GM12872 (cell line): Measurements from ENCODE around the gene FRS2.

Source experiments
- TF ChIP-seq, protein P1 (sequence below): IDR thresholded peaks from 3 replicates; pipeline ENCODE4 v1.5.1; 2011; ENCODE audit warnings: low read depth, mild to moderate bottlenecking, low read length, moderate library complexity; ENCODE audit not compliant: insufficient read depth

Gene FRS2

DNA sequence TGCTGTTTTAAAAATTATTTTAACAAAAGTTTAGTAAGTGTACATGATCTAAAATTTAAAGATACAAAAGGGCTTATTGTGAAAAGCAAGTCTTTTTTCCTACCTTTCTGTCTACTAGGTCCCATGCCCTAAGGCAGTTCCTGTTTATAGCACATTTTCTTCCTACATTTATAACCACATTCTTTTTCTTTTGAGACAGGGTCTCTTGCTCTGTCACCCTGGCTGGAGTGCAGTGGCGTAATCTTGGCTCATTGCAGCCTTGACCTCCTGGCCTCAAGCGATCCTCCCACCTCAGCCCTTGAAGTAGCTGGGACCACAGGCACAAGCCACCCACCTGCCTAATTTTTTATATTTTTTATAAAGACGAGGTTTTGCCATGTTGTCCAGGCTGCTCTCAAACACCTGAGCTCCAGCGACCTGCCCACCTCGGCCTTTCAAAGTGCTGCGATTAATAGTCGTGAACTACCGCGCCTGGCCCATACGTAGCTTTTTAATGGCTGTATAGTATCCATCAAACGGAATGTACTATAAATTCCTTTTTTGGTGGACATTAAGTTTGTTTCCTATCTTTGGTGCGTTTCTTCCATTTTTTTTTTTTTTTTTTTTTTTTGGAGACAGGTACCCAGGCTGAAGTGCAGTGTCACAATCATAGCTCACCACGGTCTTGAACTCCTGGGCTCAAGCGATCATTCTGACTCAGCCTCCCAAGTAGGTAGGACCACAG, 20.9 kb downstream of the FRS2 start:
- TF ChIP-seq, protein P1, sequence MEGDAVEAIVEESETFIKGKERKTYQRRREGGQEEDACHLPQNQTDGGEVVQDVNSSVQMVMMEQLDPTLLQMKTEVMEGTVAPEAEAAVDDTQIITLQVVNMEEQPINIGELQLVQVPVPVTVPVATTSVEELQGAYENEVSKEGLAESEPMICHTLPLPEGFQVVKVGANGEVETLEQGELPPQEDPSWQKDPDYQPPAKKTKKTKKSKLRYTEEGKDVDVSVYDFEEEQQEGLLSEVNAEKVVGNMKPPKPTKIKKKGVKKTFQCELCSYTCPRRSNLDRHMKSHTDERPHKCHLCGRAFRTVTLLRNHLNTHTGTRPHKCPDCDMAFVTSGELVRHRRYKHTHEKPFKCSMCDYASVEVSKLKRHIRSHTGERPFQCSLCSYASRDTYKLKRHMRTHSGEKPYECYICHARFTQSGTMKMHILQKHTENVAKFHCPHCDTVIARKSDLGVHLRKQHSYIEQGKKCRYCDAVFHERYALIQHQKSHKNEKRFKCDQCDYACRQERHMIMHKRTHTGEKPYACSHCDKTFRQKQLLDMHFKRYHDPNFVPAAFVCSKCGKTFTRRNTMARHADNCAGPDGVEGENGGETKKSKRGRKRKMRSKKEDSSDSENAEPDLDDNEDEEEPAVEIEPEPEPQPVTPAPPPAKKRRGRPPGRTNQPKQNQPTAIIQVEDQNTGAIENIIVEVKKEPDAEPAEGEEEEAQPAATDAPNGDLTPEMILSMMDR: no peak

DNA sequence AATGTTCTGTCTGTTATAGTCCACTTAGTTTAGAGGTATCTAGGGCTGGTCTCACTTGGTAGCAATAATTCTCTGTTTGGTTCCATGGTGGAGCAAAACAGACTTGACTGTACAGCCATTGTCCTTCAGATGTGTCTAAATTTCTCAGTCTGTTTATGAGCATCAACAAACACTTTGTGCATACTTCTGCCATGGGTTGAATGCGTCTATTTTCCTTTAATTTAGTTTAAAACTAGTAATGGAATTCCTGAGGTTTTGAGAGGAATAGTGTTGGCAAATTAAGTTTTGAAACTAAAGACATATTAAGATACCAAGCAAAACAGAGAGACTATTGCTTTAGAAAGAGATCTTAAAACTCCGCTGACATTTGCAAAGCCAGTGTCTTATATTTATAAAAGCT, 22.6 kb downstream of the FRS2 start:
- TF ChIP-seq, protein P1: no peak

DNA sequence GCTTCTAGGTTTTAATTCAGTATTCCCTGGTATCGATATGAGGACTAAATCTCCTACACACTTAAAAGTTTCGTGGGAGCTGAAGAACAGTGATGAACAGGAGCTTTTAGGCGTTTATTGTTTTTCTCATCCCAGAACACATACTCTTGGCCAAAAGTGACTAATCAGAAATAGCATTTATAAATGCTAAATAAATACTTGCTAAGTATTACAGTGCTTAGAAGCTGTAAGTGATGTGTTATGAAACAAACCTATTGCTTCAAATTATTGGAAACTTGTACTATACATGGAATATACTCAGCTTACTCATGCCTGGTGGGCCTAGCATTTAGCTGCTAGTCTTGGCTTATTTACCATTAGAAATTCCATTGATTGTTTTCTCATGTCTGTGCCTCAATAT, 24.9 kb downstream of the FRS2 start:
- TF ChIP-seq, protein P1: no peak

DNA sequence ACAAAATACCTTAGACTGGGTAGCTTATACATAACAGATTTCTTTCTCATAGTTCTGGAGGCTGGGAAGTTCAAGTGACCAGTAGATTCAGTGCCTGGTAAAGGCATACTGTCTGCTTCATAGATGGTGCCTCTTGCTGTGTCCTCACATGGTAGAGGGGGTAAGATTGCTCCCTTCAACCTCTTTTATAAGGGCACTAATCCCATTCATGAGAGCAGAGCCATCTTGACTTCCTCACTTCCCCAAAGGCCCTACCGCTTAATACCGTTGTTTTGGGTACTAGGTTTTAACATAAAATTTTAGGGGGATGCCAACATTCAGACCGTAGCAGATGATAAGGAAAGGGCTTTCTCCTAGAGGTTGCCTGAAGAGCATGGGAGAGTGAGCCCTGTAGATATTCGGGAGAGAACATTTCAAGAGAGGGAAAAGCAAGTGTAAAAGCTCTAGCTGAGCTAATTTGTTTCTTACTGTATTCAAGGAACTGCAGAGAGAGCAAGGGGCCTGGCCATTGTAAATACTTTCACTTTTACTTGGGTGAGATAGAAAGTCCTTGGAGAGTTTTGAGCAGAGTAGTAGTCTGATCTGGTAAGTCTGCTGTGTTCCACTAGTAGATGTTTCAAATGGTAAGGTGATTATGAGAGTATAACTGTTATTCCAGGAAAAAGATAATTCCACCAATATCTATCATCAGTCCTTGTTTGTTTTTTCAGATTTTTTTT, 27.3 kb downstream of the FRS2 start:
- TF ChIP-seq, protein P1: no peak

DNA sequence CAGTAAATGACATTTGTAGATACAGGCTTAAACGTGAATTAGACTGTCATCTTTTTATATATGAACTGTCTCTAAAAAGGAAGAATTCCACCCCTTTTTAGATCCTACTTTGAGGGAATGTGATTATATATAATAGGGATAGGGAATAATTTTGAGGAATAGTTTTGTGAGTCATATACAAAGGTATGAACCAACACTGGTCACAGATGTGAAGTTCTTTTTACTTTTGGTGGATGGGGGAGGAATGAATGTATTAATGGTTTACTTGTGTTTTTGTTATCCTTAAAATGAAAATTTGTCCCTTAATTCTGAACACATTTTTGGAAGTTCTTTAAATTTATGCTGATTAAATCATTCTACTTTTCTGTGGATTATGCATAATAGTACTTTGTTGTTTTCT, 30.4 kb downstream of the FRS2 start:
- TF ChIP-seq, protein P1: no peak

DNA sequence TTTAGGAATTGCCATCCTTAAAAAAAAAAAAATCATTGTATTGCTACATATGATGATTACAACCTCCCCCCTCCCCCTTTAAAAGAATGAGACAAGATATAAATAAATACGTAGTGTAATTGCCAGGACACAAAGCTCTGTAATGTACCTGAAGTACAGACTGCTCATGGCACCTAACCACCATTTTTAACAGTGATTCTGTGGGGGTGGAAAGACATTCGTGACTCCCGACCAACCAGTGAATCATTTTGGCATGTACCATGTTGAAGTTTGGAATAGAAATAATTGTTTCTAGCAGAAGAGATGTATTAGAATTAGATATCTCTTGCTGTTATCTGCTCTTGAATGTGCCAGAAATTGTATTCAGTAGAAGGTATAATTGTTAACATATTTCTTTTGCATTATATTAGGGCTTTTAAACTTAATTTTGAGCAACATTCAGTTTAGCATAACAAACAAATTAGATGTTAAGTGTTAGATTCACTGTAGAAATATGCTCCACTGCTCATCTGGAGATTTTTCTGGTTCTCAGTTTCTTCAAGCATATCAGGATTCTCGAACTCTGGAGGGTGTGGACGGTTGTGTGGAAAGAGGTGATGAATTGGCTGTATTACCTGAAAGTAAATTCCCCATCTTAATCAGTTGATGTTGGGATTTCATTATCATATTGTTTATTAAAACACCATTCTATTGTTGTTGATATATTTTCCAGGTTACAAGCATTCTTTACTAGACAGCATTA, 31.1 kb downstream of the FRS2 start:
- TF ChIP-seq, protein P1: no peak
